Left ventricle myocardium inferior (tissue), 1 donor: ENCODE data around the gene MYBPH. TPM values are rescaled to one million over a fixed set of nuclear protein-coding genes. Genes with fewer than 3 reads are reported as not detected.

Experiments
- DNase-seq: peaks from one replicate; pipeline ENCODE4 v3.0.0-alpha.2; 2020
- H3K27ac ChIP-seq: fragments of 200-600 bp; replicated peaks from 2 replicates; pipeline ENCODE4 v1.8.0; 2021
- H3K27me3 ChIP-seq: fragments of 200-600 bp; 2 replicates; pipeline ENCODE4 v1.8.0; 2021; ENCODE audit warnings: low read depth
- H3K36me3 ChIP-seq: fragments of 200-600 bp; 2 replicates; pipeline ENCODE4 v1.8.0; 2021
- H3K4me1 ChIP-seq: fragments of 200-600 bp; 2 replicates; pipeline ENCODE4 v1.8.0; 2021
- H3K4me3 ChIP-seq: fragments of 200-600 bp; 2 replicates; pipeline ENCODE4 v1.8.0; 2021; ENCODE audit warnings: mild to moderate bottlenecking, moderate library complexity
- H3K9me3 ChIP-seq: fragments of 200-600 bp; replicated peaks from 2 replicates; pipeline ENCODE4 v1.8.0; 2021
- CTCF ChIP-seq: fragments of 200-600 bp; IDR thresholded peaks from 2 replicates; pipeline ENCODE4 v1.8.0; 2021; ENCODE audit warnings: antibody characterized with exemption, mild to moderate bottlenecking, borderline replicate concordance
- intact Hi-C: fragments of 100-400 bp; cut with micrococcal nuclease; formaldehyde crosslinking; loops from one replicate; pipeline ENCODE4 v1.11.0; 2022
- total RNA-seq: library from RNA; stranded (reverse); fragmentation: NEBNext Ultra II Directional; extraction: Animal tissue kit (Norgen Biotek cat#: 25700); gene quantifications from one replicate; pipeline ENCODE4 v1.2.1, GENCODE V29; 2021
- donor health status: DM: no; HTN: yes; CAD: no; lungs with severe emphysema.

MYBPH gene
- total RNA-seq, 1 donor from 2014 or later, result not detected

DNA sequence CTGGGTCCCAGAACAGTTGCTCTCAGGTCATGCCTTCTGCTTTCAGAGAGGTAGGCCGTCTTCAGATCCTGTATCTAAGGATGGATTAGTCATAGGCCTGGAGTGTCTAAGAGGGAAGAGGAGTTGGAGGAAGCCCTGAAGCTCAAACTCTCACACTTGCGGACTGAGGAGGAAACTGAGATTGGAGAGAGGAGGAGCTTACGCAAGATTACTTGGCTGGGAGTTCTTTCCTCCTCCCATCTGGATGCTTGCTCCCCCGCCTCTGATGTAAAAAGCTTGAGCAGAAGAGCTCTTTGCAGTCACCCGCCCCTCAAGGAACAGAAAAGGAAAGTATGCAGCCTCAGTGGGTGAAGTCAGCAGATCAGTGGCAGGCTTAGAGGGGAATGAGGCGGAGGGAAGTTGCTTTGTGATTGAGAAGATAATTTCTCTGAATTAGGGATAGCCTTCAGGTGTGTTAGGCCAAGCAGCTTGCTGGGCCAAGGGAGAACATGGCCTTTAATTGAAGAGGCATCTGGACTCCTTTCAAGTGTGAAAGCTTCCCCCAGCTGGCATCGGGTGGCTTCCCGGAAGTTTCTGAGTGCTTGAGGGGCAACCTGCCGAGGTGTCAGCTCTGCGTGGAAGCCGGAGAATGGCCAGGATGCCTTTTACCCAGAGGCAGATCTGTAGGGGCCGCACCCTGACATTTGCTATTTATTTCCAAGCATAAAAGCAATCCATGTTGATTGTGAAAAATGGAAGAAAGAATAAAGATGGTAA, 41.5 kb downstream of the MYBPH start:
- Histone ChIP-seq H3K27ac (no peak overlapping the region), H3K27me3 (no peaks in the 10 kb centered on the region), H3K9me3 (no peaks in the 10 kb centered on the region), H3K36me3 (no peaks in the 10 kb centered on the region), H3K4me3 (no peak overlapping the region), H3K4me1 (peaks cover 27% of the 10 kb centered on the region)
- intact Hi-C loops, result no loop called here
- TF ChIP-seq CTCF, result no peak
- DNase-seq, result no peak

DNA sequence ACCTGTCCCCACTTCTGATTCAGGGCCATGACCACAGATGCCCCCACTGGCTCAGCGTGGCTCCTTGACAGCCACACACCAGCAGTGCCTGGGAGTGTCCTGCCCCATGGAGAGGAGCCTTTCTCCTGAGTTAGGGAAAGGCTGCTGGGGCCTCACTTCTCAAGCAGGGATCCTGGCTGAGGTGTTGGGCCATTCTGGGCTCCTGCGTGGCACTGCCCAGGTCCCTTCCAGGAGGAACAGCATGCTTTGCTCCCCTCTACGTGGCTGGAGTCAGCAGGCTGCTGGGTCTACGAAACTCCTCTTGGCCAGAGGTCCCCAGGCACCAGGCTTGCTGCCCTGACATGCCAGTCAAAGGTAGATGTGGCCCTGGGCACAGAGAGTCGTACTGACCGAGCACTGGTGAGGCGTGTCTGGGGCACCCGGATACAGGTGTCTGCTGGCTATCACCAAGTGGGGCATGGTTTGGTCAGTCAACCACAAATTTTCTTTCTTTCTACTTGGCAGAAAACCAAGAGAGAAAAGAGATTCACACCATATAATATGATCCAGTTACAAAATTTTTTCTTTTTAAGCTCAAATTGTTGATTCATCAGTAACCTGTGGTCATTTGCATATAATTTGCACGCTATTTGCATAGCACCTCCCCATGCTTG, 44.0 kb downstream of the MYBPH start:
- intact Hi-C loops, result no loop called here
- Histone ChIP-seq H3K36me3 (no peaks in the 10 kb centered on the region), H3K4me3 (no peak overlapping the region), H3K4me1 (peaks cover 52% of the 10 kb centered on the region), H3K9me3 (no peaks in the 10 kb centered on the region), H3K27me3 (peaks cover 20% of the 10 kb centered on the region), H3K27ac (peak overlapping the region; percentile 89)
- TF ChIP-seq CTCF, result no peak
- no peak for DNase-seq

DNA sequence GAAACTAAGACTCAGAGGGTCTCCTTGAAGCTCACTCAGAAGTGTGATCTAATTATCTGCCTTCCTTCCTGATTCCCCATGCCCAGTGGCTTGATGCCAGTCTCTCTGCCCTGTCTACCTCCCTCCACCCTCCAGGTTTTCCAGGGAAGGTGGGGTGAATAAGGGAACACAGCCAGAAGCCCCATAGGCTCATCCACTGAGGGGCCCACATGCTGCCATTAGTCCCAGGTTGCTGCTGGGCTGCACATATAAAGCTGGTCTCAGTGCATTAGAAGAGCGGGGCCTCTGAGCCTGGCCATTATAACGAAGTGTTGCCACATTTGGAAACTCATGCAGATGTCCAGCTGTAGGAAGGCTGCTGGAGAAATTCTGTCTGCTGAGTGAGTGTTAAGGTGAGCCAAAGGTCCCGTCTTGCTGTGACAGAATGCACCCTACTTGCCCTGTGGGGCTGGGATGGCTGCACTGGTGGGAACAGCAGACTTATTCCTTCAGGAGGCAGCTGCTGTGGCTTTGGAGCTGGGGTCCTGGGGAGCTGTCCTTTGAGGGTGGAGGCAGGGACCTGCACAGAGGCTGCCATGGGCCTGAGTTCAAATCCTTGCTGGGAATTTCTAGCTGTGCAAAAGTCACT, 45.2 kb downstream of the MYBPH start:
- H3K4me1 ChIP-seq, result peaks cover 61% of the 10 kb centered on the region
- no peak for DNase-seq
- H3K36me3 ChIP-seq, result no peaks in the 10 kb centered on the region
- intact Hi-C loops, result no loop called here
- H3K4me3 ChIP-seq, result peak overlapping the region; percentile 64
- peaks cover 29% of the 10 kb centered on the region for H3K27me3 ChIP-seq
- H3K27ac ChIP-seq, result peak overlapping the region; percentile 89
- no peaks in the 10 kb centered on the region for H3K9me3 ChIP-seq
- no peak for TF ChIP-seq CTCF

- DNase-seq, result peak; percentile 76
- peaks cover 35% of the 10 kb centered on the region for H3K27me3 ChIP-seq
- intact Hi-C loops, result no loop called here
- no peaks in the 10 kb centered on the region for H3K36me3 ChIP-seq
- peak overlapping the region; percentile 89 for H3K27ac ChIP-seq
- H3K4me3 ChIP-seq, result peak overlapping the region; percentile 64
- H3K4me1 ChIP-seq, result peaks cover 67% of the 10 kb centered on the region
- no peaks in the 10 kb centered on the region for H3K9me3 ChIP-seq
- no peak for TF ChIP-seq CTCF
Observed at GRCh38 chr1:203129501-203130231, 46.0 kb downstream of the MYBPH start.

- Histone ChIP-seq H3K36me3 (no peaks in the 10 kb centered on the region), H3K4me1 (peaks cover 67% of the 10 kb centered on the region), H3K27me3 (peaks cover 43% of the 10 kb centered on the region), H3K4me3 (peak overlapping the region; percentile 64), H3K9me3 (no peaks in the 10 kb centered on the region), H3K27ac (peak overlapping the region; percentile 89)
- DNase-seq, result no peak
- intact Hi-C loops, result no loop called here
- TF ChIP-seq CTCF, result no peak
Observed at GRCh38 chr1:203128716-203129500, 46.7 kb downstream of the MYBPH start.
